22Rv1 (cell line): ENCODE data around the gene ATP11A.

Experiments used
- CTCF ChIP-seq: fragments of 450-650 bp; IDR thresholded peaks from 2 replicates; pipeline ENCODE4 v1.5.1; 2017; ENCODE audit warnings: mild to moderate bottlenecking
- ZFX ChIP-seq: fragments of 450-650 bp; IDR thresholded peaks from 2 replicates; pipeline ENCODE4 v1.6.1; 2017; ENCODE audit warnings: antibody characterized with exemption, borderline replicate concordance

DNA sequence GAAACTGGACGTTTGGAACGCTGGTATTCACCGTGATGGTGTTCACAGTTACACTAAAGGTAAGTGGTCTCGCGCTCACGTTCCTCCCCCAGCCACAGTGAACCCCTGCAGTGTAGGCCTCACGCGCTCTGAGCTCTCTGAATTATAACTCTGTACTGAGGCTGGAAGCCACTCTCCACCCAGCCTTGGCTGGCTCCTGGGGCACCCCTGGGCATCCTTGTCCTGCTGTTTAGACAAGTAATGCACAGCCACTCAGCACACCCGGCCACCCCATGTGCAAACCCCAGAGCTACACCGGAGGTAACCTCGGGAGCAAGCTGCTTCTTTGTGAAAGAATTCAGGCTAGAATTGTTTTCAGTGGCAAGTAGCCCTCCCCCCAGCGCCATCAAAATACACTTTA lies 181.9 kb downstream of the ATP11A start:
- no peak for TF ChIP-seq CTCF
- TF ChIP-seq ZFX, result no peak
